Measurements from ENCODE around the gene GPAT2. TPM values are rescaled to one million over a fixed set of nuclear protein-coding genes. Genes with fewer than 3 reads are reported as not detected.

The GPAT2 gene
- total RNA-seq, 5 donors from 2014 or later (not counting 1 experiment from before 2014, with no cell fraction given), result 3.3 to 3.9 (median 3.8) TPM; not detected in 1

Other genes with a start within 250 kb of the GPAT2 start
- gene ANKRD36C, start 43.1 kb downstream of the GPAT2 start, total RNA-seq, result 10 to 100 TPM; 60.6 to 94.8 (median 68.6) TPM
- under 1 TPM; 0.13 to 0.77 (median 0.18) TPM for gene ADRA2B, start 81.7 kb upstream of the GPAT2 start, total RNA-seq
- 10 to 100 TPM in 1 of 5 donors, 1 to 10 TPM in 4; 1.2 to 10.4 (median 1.4) TPM for gene ASTL, start 103.6 kb upstream of the GPAT2 start, total RNA-seq
- 100 to 1,000 TPM in 2 of 5 donors, 10 to 100 TPM in 3; 37.2 to 437 (median 54.0) TPM for gene DUSP2, start 110.5 kb upstream of the GPAT2 start, total RNA-seq
- 10 to 100 TPM; 65.0 to 95.3 (median 84.4) TPM for gene STARD7, start 173.9 kb upstream of the GPAT2 start, total RNA-seq
- 10 to 100 TPM; 31.2 to 43.0 (median 40.4) TPM for gene TMEM127, start 231.1 kb upstream of the GPAT2 start, total RNA-seq
- gene CIAO1, start 231.3 kb upstream of the GPAT2 start, total RNA-seq, result 10 to 100 TPM; 65.2 to 87.0 (median 80.2) TPM

Measured in T-cell (primary cell).